ENCODE data around the gene CAMTA1. TPM values are rescaled to one million over a fixed set of nuclear protein-coding genes. Genes with fewer than 3 reads are reported as not detected.
A peak's percentile ranks its signal among the peaks of the same experiment; 100 is the strongest.

CAMTA1 gene
- polyA plus RNA-seq, 3 donors from 2014 or later = 52.7 to 89.0 (median 71.0) TPM

DNA sequence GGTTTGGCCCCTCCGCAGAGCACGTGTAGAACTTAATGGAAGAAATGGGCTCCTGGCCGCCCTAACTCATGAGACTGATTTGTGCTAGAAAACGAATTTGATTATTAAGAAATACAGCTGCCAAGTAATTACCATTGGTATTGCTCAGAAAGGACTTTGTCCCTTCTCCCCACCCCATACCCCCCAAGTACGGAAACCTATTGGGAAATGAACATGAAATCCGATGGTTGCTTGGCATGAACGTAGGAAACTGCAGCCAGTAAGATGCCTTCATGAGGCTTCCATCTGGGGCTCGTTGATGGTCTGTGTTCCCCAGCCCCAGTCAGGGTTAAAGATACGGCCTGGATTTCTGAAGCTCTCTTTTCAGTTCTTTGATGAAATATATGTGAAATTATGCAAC, 1020.2 kb downstream of the CAMTA1 start:
- H3K4me1 Mint-ChIP-seq = peaks cover 0 to 1% of the 10 kb centered on the region in 2 donors
- H3K4me3 Mint-ChIP-seq = no peak overlapping the region
- DNase-seq = no peak
- H3K36me3 Mint-ChIP-seq = peaks cover 10 to 22% (median 11%) of the 10 kb centered on the region in 3 donors
- peaks cover 0 to 2% (median 0%) of the 10 kb centered on the region in 3 donors for H3K27me3 Mint-ChIP-seq (ENCODE audit: low read depth in 3 of 3)
- no peak overlapping the region for H3K27ac Mint-ChIP-seq
- no peaks in the 10 kb centered on the region for H3K9me3 Mint-ChIP-seq

- Mint-ChIP-seq H3K27ac (no peak overlapping the region), H3K27me3 (ENCODE audit: low read depth in 3 of 3) (no peaks in the 10 kb centered on the region), H3K9me3 (peaks cover 5 to 6% (median 6%) of the 10 kb centered on the region in 6 donors), H3K4me3 (no peak overlapping the region), H3K4me1 (peaks cover 0 to 1% of the 10 kb centered on the region in 2 donors), H3K36me3 (peaks cover 15 to 40% (median 27%) of the 10 kb centered on the region in 3 donors)
- DNase-seq = peak; percentile 22 to 43 (median 42)
Measured at GRCh38 chr1:7808253-7808844, 1023.1 kb downstream of the CAMTA1 start.

DNA sequence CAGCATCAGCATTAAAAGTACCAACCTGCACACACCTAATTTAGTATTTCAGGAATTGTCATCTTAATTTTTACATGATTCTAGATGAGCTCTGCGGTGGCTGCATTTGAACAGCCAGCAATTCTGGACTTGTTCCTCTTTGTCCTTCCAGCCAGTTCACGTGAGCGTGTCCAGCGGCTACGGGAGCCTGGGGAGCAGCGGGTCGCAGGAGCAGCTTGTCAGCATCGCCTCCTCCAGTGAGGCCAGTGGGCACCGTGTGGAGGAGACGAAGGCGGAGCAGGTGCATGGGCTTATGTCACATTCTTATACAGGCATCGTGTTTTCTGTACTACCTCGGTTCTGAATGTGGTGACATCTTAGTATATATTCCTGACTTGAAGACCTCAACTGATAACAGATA, 1024.5 kb downstream of the CAMTA1 start:
- DNase-seq = no peak
- H3K4me3 Mint-ChIP-seq = no peak overlapping the region
- H3K36me3 Mint-ChIP-seq = peaks cover 26 to 45% (median 35%) of the 10 kb centered on the region in 3 donors

GRCh38 chr1:7810395-7810794, 1025.1 kb downstream of the CAMTA1 start:
- no peak overlapping the region for H3K4me3 Mint-ChIP-seq
- H3K27me3 Mint-ChIP-seq (ENCODE audit: low read depth in 3 of 3) = no peaks in the 10 kb centered on the region
- no peak for DNase-seq
- peaks cover 9 to 17% (median 16%) of the 10 kb centered on the region in 6 donors for H3K9me3 Mint-ChIP-seq
- peaks cover 0 to 1% of the 10 kb centered on the region in 2 donors for H3K4me1 Mint-ChIP-seq
- H3K27ac Mint-ChIP-seq = no peak overlapping the region
- peaks cover 21 to 43% (median 30%) of the 10 kb centered on the region in 3 donors for H3K36me3 Mint-ChIP-seq

More for the DNA sequence above, 1024.5 kb downstream of the CAMTA1 start:
- H3K4me1 Mint-ChIP-seq = peaks cover 0 to 1% of the 10 kb centered on the region in 2 donors
- H3K27me3 Mint-ChIP-seq (ENCODE audit: low read depth in 3 of 3) = no peaks in the 10 kb centered on the region
- H3K27ac Mint-ChIP-seq = no peak overlapping the region
- H3K9me3 Mint-ChIP-seq = peaks cover 9 to 17% (median 16%) of the 10 kb centered on the region in 6 donors

GRCh38 chr1:7811476-7811875, 1026.2 kb downstream of the CAMTA1 start:
- Mint-ChIP-seq H3K36me3 (peaks cover 18 to 43% (median 30%) of the 10 kb centered on the region in 3 donors), H3K4me1 (peaks cover 0 to 1% of the 10 kb centered on the region in 2 donors), H3K4me3 (no peak overlapping the region), H3K9me3 (peaks cover 9 to 17% (median 16%) of the 10 kb centered on the region in 6 donors), H3K27ac (peak overlapping the region in 1 of 6 donors; percentile 65), H3K27me3 (ENCODE audit: low read depth in 3 of 3) (no peaks in the 10 kb centered on the region)
- no peak for DNase-seq

- no peaks in the 10 kb centered on the region for H3K27me3 Mint-ChIP-seq (ENCODE audit: low read depth in 3 of 3)
- no peak overlapping the region for H3K4me3 Mint-ChIP-seq
- no peak for DNase-seq
- H3K9me3 Mint-ChIP-seq = peaks cover 9 to 17% (median 16%) of the 10 kb centered on the region in 6 donors
- H3K36me3 Mint-ChIP-seq = peaks cover 18 to 41% (median 30%) of the 10 kb centered on the region in 3 donors
- no peak overlapping the region for H3K27ac Mint-ChIP-seq
- no peaks in the 10 kb centered on the region for H3K4me1 Mint-ChIP-seq
Measured at GRCh38 chr1:7813677-7814373, 1028.6 kb downstream of the CAMTA1 start.

Other genes with a start within 250 kb of the CAMTA1 start
- 10 to 100 TPM in 1 of 3 donors, 1 to 10 TPM in 2; 4.3 to 18.2 (median 8.4) TPM for gene NOL9, start 230.9 kb upstream of the CAMTA1 start, polyA plus RNA-seq
- under 1 TPM in 1 of 3 donors, not detected in 2; 0.16 TPM for gene TAS1R1, start 230.1 kb upstream of the CAMTA1 start, polyA plus RNA-seq
- 10 to 100 TPM in 2 of 3 donors, 1 to 10 TPM in 1; 8.3 to 25.9 (median 20.9) TPM for gene ZBTB48, start 205.5 kb upstream of the CAMTA1 start, polyA plus RNA-seq
- 10 to 100 TPM in 1 of 3 donors, 1 to 10 TPM in 2; 7.6 to 19.7 (median 9.2) TPM for gene KLHL21, start 182.6 kb upstream of the CAMTA1 start, polyA plus RNA-seq
- gene PHF13, start 171.7 kb upstream of the CAMTA1 start, polyA plus RNA-seq = 1 to 10 TPM; 1.2 to 5.7 (median 2.9) TPM
- gene THAP3, start 160.6 kb upstream of the CAMTA1 start, polyA plus RNA-seq = 10 to 100 TPM; 19.4 to 28.4 (median 28.0) TPM
- 10 to 100 TPM in 2 of 3 donors, 1 to 10 TPM in 1; 9.6 to 22.6 (median 13.5) TPM for gene DNAJC11, start 83.6 kb upstream of the CAMTA1 start, polyA plus RNA-seq

Data from immature natural killer cell (primary cell).